ENCODE measurements around the gene ERCC8.

The ERCC8 gene

GRCh38 chr5:60978968-60979367 is 34.1 kb upstream of the ERCC8 start:
- no peaks in the 10 kb centered on the region for H3K27me3 ChIP-seq (ENCODE audit: insufficient read depth, low read length, poor library complexity)
- no peak for TF ChIP-seq EZH2 (IDR thresholded peaks at IDR 0.05; ENCODE audit: borderline replicate concordance, low read depth, low read length, severe bottlenecking)
- TF ChIP-seq, protein P1, sequence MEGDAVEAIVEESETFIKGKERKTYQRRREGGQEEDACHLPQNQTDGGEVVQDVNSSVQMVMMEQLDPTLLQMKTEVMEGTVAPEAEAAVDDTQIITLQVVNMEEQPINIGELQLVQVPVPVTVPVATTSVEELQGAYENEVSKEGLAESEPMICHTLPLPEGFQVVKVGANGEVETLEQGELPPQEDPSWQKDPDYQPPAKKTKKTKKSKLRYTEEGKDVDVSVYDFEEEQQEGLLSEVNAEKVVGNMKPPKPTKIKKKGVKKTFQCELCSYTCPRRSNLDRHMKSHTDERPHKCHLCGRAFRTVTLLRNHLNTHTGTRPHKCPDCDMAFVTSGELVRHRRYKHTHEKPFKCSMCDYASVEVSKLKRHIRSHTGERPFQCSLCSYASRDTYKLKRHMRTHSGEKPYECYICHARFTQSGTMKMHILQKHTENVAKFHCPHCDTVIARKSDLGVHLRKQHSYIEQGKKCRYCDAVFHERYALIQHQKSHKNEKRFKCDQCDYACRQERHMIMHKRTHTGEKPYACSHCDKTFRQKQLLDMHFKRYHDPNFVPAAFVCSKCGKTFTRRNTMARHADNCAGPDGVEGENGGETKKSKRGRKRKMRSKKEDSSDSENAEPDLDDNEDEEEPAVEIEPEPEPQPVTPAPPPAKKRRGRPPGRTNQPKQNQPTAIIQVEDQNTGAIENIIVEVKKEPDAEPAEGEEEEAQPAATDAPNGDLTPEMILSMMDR (IDR thresholded peaks at IDR 0.05; ENCODE audit: borderline replicate concordance, extremely low read depth, low read length, poor library complexity, severe bottlenecking): no peak
- no peaks in the 10 kb centered on the region for H3K36me3 ChIP-seq (ENCODE audit: insufficient read depth, low read length)
- H3K9me3 ChIP-seq (ENCODE audit: insufficient read depth, low read length, severe bottlenecking): peaks cover 7% of the 10 kb centered on the region
- no peaks in the 10 kb centered on the region for H4K20me1 ChIP-seq (ENCODE audit: insufficient read depth, low read length)
- no peak overlapping the region for H2AFZ ChIP-seq (ENCODE audit: low read depth, low read length)
- H3K79me2 ChIP-seq (ENCODE audit: insufficient read depth, low read length): no peaks in the 10 kb centered on the region
- no peak overlapping the region for H3K4me3 ChIP-seq (ENCODE audit: low read depth in 1 of 2, low read length in 2 of 2)
- no peak overlapping the region for H3K27ac ChIP-seq (ENCODE audit: low read length)
- no peaks in the 10 kb centered on the region for H3K4me1 ChIP-seq (ENCODE audit: insufficient read depth, low read length)
- H3K9ac ChIP-seq (ENCODE audit: low read depth, low read length): no peak overlapping the region
- DNase-seq (no peak), ATAC-seq (ENCODE audit: insufficient read depth, low read depth) (no peak)
- H3K4me2 ChIP-seq (ENCODE audit: insufficient read depth, low read length): no peak overlapping the region

- Histone ChIP-seq H2AFZ (ENCODE audit: low read depth, low read length) (no peak overlapping the region), H4K20me1 (ENCODE audit: insufficient read depth, low read length) (no peaks in the 10 kb centered on the region), H3K9me3 (ENCODE audit: insufficient read depth, low read length, severe bottlenecking) (peaks cover 7% of the 10 kb centered on the region), H3K4me2 (ENCODE audit: insufficient read depth, low read length) (no peak overlapping the region), H3K27me3 (ENCODE audit: insufficient read depth, low read length, poor library complexity) (no peaks in the 10 kb centered on the region), H3K4me3 (ENCODE audit: low read depth in 1 of 2, low read length in 2 of 2) (no peak overlapping the region), H3K79me2 (ENCODE audit: insufficient read depth, low read length) (0 out of 2 replicates have a peak, but pooled peaks cover 2% of the 10 kb centered on the region), H3K36me3 (ENCODE audit: insufficient read depth, low read length) (no peaks in the 10 kb centered on the region), H3K27ac (ENCODE audit: low read length) (no peak overlapping the region), H3K9ac (ENCODE audit: low read depth, low read length) (no peak overlapping the region), H3K4me1 (ENCODE audit: insufficient read depth, low read length) (no peaks in the 10 kb centered on the region)
- DNase-seq (no peak), ATAC-seq (ENCODE audit: insufficient read depth, low read depth) (no peak)
- TF ChIP-seq, protein P1 (IDR thresholded peaks at IDR 0.05; ENCODE audit: borderline replicate concordance, extremely low read depth, low read length, poor library complexity, severe bottlenecking): no peak
- no peak for TF ChIP-seq EZH2 (IDR thresholded peaks at IDR 0.05; ENCODE audit: borderline replicate concordance, low read depth, low read length, severe bottlenecking)
These were observed 33.3 kb upstream of the ERCC8 start for GRCh38 chr5:60977956-60978737.

- Histone ChIP-seq H3K4me2 (ENCODE audit: insufficient read depth, low read length) (no peak overlapping the region), H4K20me1 (ENCODE audit: insufficient read depth, low read length) (no peaks in the 10 kb centered on the region), H3K9ac (ENCODE audit: low read depth, low read length) (no peak overlapping the region), H3K9me3 (ENCODE audit: insufficient read depth, low read length, severe bottlenecking) (peaks cover 2% of the 10 kb centered on the region), H3K79me2 (ENCODE audit: insufficient read depth, low read length) (peaks cover 8% of the 10 kb centered on the region; the same call in 1 of the 2 replicates), H3K4me3 (ENCODE audit: low read depth in 1 of 2, low read length in 2 of 2) (no peak overlapping the region), H3K36me3 (ENCODE audit: insufficient read depth, low read length) (no peaks in the 10 kb centered on the region), H2AFZ (ENCODE audit: low read depth, low read length) (no peak overlapping the region), H3K4me1 (ENCODE audit: insufficient read depth, low read length) (no peaks in the 10 kb centered on the region), H3K27me3 (ENCODE audit: insufficient read depth, low read length, poor library complexity) (no peaks in the 10 kb centered on the region), H3K27ac (ENCODE audit: low read length) (no peak overlapping the region)
- no peak for DNase-seq
- ATAC-seq (ENCODE audit: insufficient read depth, low read depth): no peak
- TF ChIP-seq, protein P1 (IDR thresholded peaks at IDR 0.05; ENCODE audit: borderline replicate concordance, extremely low read depth, low read length, poor library complexity, severe bottlenecking): no peak
- no peak for TF ChIP-seq EZH2 (IDR thresholded peaks at IDR 0.05; ENCODE audit: borderline replicate concordance, low read depth, low read length, severe bottlenecking)
These were observed 27.4 kb upstream of the ERCC8 start for GRCh38 chr5:60972231-60972630.

Data from DND-41 (cell line).